Measurements from ENCODE around the gene IGLL5. TPM values are rescaled to one million over a fixed set of nuclear protein-coding genes. Genes with fewer than 3 reads are reported as not detected.

Gene IGLL5
- total RNA-seq, 2 experiments from 2014 or later: not detected

DNA sequence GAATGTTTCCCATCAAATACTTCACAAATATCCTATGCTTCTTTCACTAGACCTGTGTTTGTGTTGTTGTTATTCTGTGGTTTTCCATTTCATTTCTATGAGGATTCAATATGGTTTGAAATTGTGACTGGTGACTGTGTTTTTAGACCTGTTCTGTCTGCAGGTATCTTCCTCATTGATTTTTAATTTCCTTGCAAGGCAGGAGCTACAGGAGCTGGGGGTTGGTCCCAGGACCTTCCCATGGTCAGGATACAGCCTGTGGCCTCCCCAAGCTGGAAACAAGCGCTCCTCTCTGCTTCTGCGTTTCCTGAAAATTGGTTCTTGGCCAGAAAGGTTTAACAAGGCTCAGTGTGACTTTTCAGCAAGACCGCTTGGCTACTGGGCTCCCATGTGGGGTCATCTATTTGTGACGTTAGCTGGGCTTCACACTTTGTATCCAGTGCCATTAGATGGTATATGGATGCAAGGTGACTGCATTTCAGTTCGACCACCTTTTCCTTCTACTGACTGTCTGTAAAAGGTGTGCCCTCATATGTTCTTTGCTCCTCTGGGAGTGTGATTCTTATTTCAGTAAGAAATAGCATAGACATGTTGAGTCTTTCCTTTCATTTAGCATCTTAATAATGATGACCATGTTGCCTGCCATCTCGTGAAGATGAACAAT, 21.5 kb downstream of the IGLL5 start:
- Mint-ChIP-seq H3K4me1 (ENCODE audit: low read depth) (no peaks in the 10 kb centered on the region), H3K27me3 (ENCODE audit: low read depth) (no peaks in the 10 kb centered on the region), H3K4me3 (no peak overlapping the region), H3K36me3 (ENCODE audit: low read depth) (no peaks in the 10 kb centered on the region), H3K9me3 (no peaks in the 10 kb centered on the region), H3K27ac (no peak overlapping the region)
- intact Hi-C loops (cut with micrococcal nuclease): no loop called here
- DNase-seq: no peak
- CTCF ChIA-PET: interaction anchor here (0.7 kb wide), 1 partner anchor 111 kb away, joined by 3 read pairs; no protein-coding TSS in a partner anchor

DNA sequence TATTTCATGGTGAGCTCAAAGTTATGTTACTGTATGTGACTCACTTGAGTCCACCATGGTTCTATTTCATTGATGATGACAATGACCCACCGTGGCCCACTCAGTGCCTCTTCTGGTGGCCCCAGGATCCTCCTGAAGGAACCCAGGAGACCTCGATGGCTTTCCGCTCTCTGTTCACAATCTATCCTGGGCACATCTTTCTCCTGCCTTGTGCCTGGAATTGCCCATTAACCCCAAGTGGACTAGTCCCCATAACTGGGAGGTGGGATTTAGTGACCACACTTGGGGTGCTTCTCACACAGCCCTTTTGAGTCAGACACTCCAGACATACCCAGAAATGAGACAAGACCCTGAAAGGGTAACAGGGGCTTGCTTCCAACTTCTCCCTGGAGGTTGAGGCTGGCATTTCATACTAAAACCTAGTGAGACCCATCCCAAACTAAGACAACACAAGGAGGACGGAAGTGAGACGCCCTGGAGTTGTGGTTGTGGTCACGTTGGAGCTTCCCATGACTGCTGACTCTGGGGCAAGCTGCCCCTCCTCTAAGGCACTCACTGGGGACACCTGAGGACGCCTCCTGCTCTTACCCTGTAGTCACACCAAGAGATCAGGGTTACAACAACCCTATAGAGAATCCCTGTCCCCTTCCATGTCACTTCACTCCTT, 22.1 kb downstream of the IGLL5 start:
- CTCF ChIA-PET: interaction anchor here (0.7 kb wide), 1 partner anchor 111 kb away, joined by 3 read pairs; no protein-coding TSS in a partner anchor
- no peak overlapping the region for H3K27ac Mint-ChIP-seq
- no peaks in the 10 kb centered on the region for H3K4me1 Mint-ChIP-seq (ENCODE audit: low read depth)

DNA sequence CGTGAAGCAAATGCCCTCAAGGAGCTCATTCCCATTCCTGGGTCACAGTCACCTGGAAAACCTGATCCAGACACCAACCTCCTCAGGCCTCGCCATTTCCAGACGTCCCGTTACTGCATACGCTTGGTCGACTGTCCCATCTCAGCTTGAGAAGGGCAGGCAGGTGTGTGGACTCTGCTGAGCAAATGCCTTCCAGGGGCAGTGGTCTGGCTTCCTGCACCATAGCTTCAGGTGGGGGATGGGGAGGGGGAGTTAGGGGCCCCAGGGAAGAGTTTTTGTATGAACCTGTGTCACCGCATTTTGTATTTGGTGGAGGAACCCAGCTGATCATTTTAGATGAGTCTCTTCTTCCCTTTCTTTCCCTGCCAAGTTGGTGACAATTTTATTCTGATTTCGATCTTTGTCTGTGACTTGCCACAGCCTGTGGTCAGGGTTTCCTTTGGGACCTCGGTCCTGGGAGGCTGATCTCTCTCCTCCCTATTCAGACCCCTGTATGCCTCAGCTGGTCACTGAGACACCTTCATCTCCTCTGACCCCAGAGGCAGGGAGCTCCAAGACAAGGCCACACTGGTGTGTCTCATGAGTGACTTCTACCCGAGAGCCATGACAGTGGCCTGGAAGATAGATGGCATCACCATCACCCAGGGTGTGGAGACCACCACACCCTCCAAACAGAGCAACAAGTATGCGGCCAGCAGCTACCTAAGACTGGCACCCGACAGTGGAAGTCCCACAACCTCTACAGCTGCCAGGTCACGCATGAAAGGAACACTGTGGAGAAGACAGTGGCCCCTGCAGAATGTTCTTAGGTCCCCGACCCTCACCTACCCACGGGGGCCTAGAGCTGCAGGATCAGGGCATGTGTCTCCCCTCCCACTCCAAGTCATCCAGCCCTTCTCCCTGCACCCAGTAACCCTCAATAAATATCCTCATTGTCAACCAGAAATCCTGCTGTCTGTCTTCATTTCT, 22.9 kb downstream of the IGLL5 start:
- intact Hi-C loops (cut with micrococcal nuclease): no loop called here
- Mint-ChIP-seq H3K36me3 (ENCODE audit: low read depth) (no peaks in the 10 kb centered on the region), H3K27ac (no peak overlapping the region), H3K4me3 (no peak overlapping the region), H3K9me3 (no peaks in the 10 kb centered on the region), H3K4me1 (ENCODE audit: low read depth) (no peaks in the 10 kb centered on the region), H3K27me3 (ENCODE audit: low read depth) (no peaks in the 10 kb centered on the region)
- CTCF ChIA-PET: no interaction called here
- no peak for DNase-seq

More for the DNA sequence above, 22.1 kb downstream of the IGLL5 start:
- no peaks in the 10 kb centered on the region for H3K27me3 Mint-ChIP-seq (ENCODE audit: low read depth)
- intact Hi-C loops (cut with micrococcal nuclease): no loop called here
- H3K4me3 Mint-ChIP-seq: no peak overlapping the region
- no peaks in the 10 kb centered on the region for H3K36me3 Mint-ChIP-seq (ENCODE audit: low read depth)
- DNase-seq: no peak
- H3K9me3 Mint-ChIP-seq: no peaks in the 10 kb centered on the region

DNA sequence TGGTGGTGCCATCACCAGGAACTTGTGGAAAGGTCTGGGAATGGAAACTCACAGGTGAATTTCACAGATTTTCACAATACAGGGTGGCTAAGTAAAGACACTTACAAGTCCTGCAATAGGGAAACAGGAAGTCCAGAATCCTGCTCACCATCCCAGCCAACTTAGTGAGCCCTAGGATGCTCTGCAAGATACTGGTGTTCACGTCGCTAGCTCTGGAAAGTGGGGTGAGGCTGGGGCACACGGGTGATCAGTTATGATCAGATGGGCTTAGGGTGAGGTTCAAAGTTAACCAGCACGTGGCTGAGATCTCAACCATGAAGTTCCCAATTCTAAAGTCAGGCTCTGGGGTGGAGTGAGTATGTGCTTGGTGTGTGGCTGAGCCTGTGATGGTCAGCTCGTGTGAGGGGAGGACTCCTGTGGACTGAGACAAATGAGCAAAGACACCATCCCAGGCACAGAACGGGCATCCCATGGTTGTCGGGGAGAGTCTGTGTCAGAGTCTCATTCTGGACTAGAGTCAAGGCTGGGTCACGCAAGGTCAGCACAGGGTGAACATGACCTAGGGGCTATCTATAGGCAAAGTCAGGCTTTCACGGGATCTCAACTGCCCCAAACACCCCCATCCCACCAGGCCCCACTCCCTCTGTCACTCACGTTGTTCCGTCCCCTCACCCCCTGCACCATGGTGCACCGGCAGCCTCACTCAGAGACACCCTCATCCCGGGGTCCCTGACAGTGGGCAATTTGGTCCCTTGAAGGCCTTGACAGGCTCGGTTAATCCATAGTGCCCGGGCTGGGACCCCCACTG, 23.9 kb downstream of the IGLL5 start:
- H3K4me1 Mint-ChIP-seq (ENCODE audit: low read depth): no peaks in the 10 kb centered on the region
- H3K27ac Mint-ChIP-seq: no peak overlapping the region
- H3K27me3 Mint-ChIP-seq (ENCODE audit: low read depth): no peaks in the 10 kb centered on the region
- no peaks in the 10 kb centered on the region for H3K9me3 Mint-ChIP-seq
- H3K36me3 Mint-ChIP-seq (ENCODE audit: low read depth): no peaks in the 10 kb centered on the region
- CTCF ChIA-PET: interaction anchor here (0.6 kb wide), 1 partner anchor 26 kb away, joined by 4 read pairs; no protein-coding TSS in a partner anchor
- intact Hi-C loops (cut with micrococcal nuclease): no loop called here
- no peak for DNase-seq
- H3K4me3 Mint-ChIP-seq: no peak overlapping the region

DNA sequence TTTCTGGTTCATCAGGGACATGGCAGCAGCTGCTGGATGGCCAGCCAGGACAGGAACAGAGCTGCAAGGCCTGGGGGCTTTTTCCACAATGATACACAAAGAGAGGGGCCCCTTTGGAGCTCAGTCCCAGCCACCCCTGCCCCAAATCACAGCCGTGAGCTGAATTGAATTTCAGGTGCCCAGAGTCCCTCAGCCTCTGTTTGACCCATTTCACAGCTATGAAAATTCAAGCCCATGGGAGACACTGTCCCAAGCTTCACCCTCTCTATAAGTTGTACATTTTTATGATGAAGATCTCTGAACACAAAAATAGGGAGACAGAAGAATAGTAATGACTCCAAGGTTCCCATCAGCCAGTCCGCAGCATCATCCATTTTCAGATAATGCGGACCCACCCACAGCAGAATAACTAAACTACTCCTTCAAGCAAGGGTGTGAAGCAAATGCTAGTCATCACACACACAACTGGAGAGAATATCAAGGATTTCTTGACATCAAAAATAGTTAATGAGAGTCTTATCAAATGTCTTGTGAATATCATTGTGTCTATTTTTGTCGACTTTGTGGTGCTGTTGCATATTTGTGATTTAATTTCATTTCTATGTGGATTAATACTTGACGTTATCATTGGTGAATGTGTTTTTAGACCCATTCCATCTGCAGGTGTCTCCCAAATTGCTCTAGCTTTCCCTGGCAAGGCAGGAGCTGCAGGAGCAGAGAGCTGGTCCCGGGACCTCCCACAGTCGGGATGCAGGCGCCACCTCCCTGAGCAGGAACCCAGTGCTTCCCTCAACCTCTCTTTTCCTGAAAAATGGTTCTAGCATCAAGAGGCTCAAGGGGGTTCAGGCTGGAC, 24.7 kb downstream of the IGLL5 start:
- Mint-ChIP-seq H3K27me3 (ENCODE audit: low read depth) (no peaks in the 10 kb centered on the region), H3K27ac (no peak overlapping the region), H3K4me1 (ENCODE audit: low read depth) (no peaks in the 10 kb centered on the region), H3K9me3 (no peaks in the 10 kb centered on the region), H3K36me3 (ENCODE audit: low read depth) (no peaks in the 10 kb centered on the region), H3K4me3 (no peak overlapping the region)
- no peak for DNase-seq
- intact Hi-C loops (cut with micrococcal nuclease): no loop called here
- CTCF ChIA-PET: interaction anchor here (0.6 kb wide), 2 partner anchors 27 to 380 kb away, joined by 4 read pairs; no protein-coding TSS in a partner anchor

DNA sequence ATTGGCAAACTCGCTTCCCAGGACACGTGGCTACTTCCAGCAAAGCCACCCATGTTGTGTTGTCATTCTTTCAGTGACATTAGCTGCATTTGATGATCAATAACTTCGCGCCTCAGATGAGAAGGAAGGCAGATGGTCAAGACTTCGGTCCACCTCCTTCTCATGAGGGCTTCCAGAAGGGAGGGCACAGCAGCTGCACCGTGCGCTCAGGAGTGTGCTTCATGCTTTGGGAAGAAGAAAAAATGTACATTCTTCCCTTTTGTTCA, 25.3 kb downstream of the IGLL5 start:
- no peaks in the 10 kb centered on the region for H3K9me3 Mint-ChIP-seq
- DNase-seq: no peak
- no peak overlapping the region for H3K4me3 Mint-ChIP-seq
- no peaks in the 10 kb centered on the region for H3K36me3 Mint-ChIP-seq (ENCODE audit: low read depth)
- CTCF ChIA-PET: interaction anchor here (1.3 kb wide), 1 partner anchor 32 kb away, joined by 3 read pairs; no protein-coding TSS in a partner anchor
- H3K27me3 Mint-ChIP-seq (ENCODE audit: low read depth): no peaks in the 10 kb centered on the region
- no peaks in the 10 kb centered on the region for H3K4me1 Mint-ChIP-seq (ENCODE audit: low read depth)
- intact Hi-C loops (cut with micrococcal nuclease): no loop called here
- no peak overlapping the region for H3K27ac Mint-ChIP-seq

DNA sequence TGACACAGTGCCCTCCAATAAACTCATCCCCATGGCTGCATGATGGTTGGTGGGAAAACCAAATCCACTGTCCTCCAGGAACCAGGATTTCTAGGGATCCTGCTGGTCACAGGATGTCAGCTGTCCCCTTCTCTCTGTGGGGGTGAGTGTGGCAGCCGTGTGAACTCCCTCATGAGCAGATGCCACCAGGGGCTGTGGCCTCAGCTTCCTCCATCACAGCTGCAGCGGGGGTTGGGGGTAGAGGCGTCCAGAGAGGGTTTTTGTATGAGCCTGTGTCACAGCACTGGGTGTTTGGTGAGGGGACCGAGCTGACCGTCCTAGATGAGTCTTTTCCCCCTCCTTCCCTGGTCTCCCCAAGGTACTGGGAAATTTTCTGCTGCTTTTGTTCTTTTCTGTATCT, 26.4 kb downstream of the IGLL5 start:
- Mint-ChIP-seq H3K27ac (no peak overlapping the region), H3K4me1 (ENCODE audit: low read depth) (no peaks in the 10 kb centered on the region), H3K4me3 (no peak overlapping the region), H3K9me3 (no peaks in the 10 kb centered on the region), H3K27me3 (ENCODE audit: low read depth) (no peaks in the 10 kb centered on the region), H3K36me3 (ENCODE audit: low read depth) (no peaks in the 10 kb centered on the region)
- intact Hi-C loops (cut with micrococcal nuclease): no loop called here
- CTCF ChIA-PET: interaction anchor here (0.9 to 1.3 kb wide), 2 partner anchors 29 to 31 kb away, joined by 3 read pairs; no protein-coding TSS in a partner anchor
- DNase-seq: no peak

DNA sequence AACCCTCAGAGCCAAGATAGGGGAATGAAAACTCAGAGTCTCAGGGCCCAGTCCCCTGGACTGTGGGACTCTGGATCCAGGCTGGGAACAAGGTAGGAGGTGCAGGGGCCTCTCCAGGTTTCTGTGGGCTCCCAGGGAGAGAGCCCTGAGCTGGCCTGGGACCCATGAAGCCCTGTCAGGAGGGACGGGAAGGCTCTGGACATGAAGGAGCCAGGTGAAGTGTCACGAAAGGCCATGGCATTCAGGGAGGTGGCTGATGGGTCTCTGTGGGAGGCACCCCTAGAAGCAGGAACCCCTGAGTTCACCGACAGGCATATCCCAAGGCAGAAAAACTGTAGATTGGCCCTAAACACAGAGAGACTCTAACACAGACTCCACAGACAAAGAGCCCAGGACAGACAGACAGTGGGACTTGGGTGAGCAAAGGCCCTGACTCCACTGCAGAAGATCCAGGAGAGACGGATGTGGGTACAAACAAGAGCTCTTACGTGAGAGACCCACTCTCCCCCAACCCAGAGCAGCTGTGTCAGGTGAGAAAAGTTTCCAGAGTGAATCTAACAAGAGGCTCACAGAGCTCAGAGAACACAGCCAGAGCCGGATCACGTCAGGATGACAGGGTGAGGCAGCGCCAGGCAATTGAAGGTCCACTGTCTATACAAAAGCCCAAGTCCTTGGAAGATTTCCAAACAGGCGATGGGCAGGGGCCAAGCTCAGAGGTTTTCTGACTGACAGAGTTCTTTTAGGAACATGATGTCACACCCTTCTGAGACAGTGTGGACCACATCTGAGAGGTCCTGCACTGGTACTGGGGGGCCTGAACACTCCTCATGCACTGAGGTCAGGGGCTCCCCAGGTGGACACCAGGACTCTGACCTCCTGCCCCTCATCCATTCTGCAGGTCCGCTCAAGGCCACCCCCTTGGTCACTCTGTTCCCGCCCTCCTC, 27.4 kb downstream of the IGLL5 start:
- Mint-ChIP-seq H3K27me3 (ENCODE audit: low read depth) (no peaks in the 10 kb centered on the region), H3K4me1 (ENCODE audit: low read depth) (no peaks in the 10 kb centered on the region)

DNA sequence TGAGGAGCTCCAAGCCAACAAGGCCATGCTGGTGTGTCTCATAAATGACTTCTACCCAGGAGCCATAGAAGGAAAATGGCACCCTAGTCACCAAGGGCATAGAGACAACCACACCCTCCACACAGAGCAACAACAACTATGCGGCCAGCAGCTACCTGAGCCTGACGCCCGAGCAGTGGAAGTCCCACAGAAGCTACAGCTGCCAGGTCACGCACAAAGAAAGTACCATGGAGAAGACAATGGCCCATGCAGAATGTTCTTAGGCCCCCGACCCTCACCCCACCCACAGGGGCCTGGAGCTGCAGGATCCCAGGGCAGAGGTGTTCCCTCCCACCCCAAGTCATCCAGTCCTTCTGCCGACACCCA, 28.0 kb downstream of the IGLL5 start:
- Mint-ChIP-seq H3K4me3 (no peak overlapping the region), H3K9me3 (no peaks in the 10 kb centered on the region), H3K27ac (no peak overlapping the region), H3K4me1 (ENCODE audit: low read depth) (no peaks in the 10 kb centered on the region), H3K27me3 (ENCODE audit: low read depth) (no peaks in the 10 kb centered on the region), H3K36me3 (ENCODE audit: low read depth) (no peaks in the 10 kb centered on the region)
- CTCF ChIA-PET: no interaction called here
- intact Hi-C loops (cut with micrococcal nuclease): no loop called here
- DNase-seq: no peak

More for the DNA sequence above, 27.4 kb downstream of the IGLL5 start:
- no peak overlapping the region for H3K4me3 Mint-ChIP-seq
- no peaks in the 10 kb centered on the region for H3K36me3 Mint-ChIP-seq (ENCODE audit: low read depth)
- no peaks in the 10 kb centered on the region for H3K9me3 Mint-ChIP-seq
- DNase-seq: no peak
- intact Hi-C loops (cut with micrococcal nuclease): no loop called here
- H3K27ac Mint-ChIP-seq: no peak overlapping the region
- CTCF ChIA-PET: no interaction called here

DNA sequence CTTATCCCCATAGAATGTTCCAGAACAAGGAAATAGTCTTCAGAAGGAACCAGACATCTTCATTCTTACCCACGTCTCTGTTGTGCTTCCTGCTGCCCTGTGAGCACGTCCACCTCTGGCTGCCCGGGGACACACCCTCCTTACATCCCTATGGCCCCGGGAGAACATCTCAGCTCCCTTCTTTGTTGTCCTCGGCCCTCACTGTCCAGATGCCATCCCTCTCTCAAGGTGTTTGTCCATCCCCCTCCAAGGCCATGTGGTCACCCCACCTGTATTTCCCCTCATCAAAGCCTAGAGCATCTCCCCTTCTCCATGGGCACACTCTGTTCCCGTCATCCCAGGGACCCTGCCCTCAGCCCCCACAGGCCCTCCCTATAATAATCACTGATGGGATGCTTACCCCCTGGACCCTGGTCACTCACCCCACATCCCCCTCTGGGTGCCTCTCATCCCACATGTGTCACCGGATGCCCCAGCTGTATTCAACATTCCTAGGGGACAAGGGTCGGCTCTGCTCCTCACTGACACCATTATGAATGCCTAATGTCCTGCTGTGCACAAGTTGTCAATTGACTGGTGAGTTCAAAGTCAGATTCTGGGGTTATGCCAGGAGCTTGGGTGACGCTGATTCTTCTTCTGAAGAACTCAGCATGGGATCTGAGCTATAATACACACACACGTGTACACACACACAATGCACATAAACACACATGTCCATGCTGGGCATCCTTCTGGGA, 28.8 kb downstream of the IGLL5 start:
- no peaks in the 10 kb centered on the region for H3K4me1 Mint-ChIP-seq (ENCODE audit: low read depth)
- DNase-seq: no peak
- no peak overlapping the region for H3K27ac Mint-ChIP-seq
- no peaks in the 10 kb centered on the region for H3K36me3 Mint-ChIP-seq (ENCODE audit: low read depth)
- no peaks in the 10 kb centered on the region for H3K9me3 Mint-ChIP-seq
- H3K4me3 Mint-ChIP-seq: no peak overlapping the region
- intact Hi-C loops (cut with micrococcal nuclease): no loop called here
- no peaks in the 10 kb centered on the region for H3K27me3 Mint-ChIP-seq (ENCODE audit: low read depth)
- CTCF ChIA-PET: no interaction called here

Data from activated naive CD4-positive, alpha-beta T cell treated with anti-CD3 and anti-CD28 coated beads for 36 hours (primary cell).